Chondrocyte (in vitro differentiated cells): ENCODE measurements around the gene CARS2. TPM values are rescaled to one million over a fixed set of nuclear protein-coding genes. Genes with fewer than 3 reads are reported as not detected.

Experiments used
- DNase-seq: peaks from one replicate; pipeline ENCODE4 v3.0.0; 2021; ENCODE audit warnings: mixed read lengths, low spot score
- H3K27ac Mint-ChIP-seq: one replicate; pipeline ENCODE4 v1.8.0; 2021; ENCODE audit warnings: mild to moderate bottlenecking, moderate library complexity, mixed read lengths; ENCODE audit not compliant: unreplicated experiment
- H3K27me3 Mint-ChIP-seq: 2 replicates; pipeline ENCODE4 v1.8.0; 2021; ENCODE audit warnings: low read depth, mixed read lengths
- H3K36me3 Mint-ChIP-seq: 2 replicates; pipeline ENCODE4 v1.8.0; 2021; ENCODE audit warnings: low read depth, mixed read lengths
- H3K4me1 Mint-ChIP-seq: 2 replicates; pipeline ENCODE4 v1.8.0; 2021; ENCODE audit warnings: low read depth, mild to moderate bottlenecking, mixed read lengths
- H3K4me3 Mint-ChIP-seq: one replicate; pipeline ENCODE4 v1.8.0; 2021; ENCODE audit warnings: mild to moderate bottlenecking, moderate library complexity, mixed read lengths; ENCODE audit not compliant: unreplicated experiment
- H3K9me3 Mint-ChIP-seq: 2 replicates; pipeline ENCODE4 v1.8.0; 2021; ENCODE audit warnings: low read depth, mixed read lengths
- total RNA-seq: library from RNA; stranded (reverse); gene quantifications from 3 replicates; pipeline ENCODE4 v1.2.1, GENCODE V29; 2021
- TF ChIP-seq, protein P1 (sequence below): fragments of 200-600 bp; sonication (generic); IDR thresholded peaks from 2 replicates; pipeline ENCODE4 v1.5.0; 2021; ENCODE audit warnings: antibody characterized with exemption, mild to moderate bottlenecking, moderate library complexity

The CARS2 gene
- total RNA-seq, 1 donor from 2014 or later: 60.2 TPM

GRCh38 chr13:110639935-110640334, 66.0 kb downstream of the CARS2 start:
- no peak for DNase-seq
- Mint-ChIP-seq H3K4me1 (peaks cover 16% of the 10 kb centered on the region), H3K27me3 (no peaks in the 10 kb centered on the region), H3K36me3 (peaks cover 19% of the 10 kb centered on the region), H3K9me3 (no peaks in the 10 kb centered on the region), H3K27ac (peak overlapping the region; percentile 68), H3K4me3 (no peak overlapping the region)
- TF ChIP-seq, protein P1, sequence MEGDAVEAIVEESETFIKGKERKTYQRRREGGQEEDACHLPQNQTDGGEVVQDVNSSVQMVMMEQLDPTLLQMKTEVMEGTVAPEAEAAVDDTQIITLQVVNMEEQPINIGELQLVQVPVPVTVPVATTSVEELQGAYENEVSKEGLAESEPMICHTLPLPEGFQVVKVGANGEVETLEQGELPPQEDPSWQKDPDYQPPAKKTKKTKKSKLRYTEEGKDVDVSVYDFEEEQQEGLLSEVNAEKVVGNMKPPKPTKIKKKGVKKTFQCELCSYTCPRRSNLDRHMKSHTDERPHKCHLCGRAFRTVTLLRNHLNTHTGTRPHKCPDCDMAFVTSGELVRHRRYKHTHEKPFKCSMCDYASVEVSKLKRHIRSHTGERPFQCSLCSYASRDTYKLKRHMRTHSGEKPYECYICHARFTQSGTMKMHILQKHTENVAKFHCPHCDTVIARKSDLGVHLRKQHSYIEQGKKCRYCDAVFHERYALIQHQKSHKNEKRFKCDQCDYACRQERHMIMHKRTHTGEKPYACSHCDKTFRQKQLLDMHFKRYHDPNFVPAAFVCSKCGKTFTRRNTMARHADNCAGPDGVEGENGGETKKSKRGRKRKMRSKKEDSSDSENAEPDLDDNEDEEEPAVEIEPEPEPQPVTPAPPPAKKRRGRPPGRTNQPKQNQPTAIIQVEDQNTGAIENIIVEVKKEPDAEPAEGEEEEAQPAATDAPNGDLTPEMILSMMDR: no peak

DNA sequence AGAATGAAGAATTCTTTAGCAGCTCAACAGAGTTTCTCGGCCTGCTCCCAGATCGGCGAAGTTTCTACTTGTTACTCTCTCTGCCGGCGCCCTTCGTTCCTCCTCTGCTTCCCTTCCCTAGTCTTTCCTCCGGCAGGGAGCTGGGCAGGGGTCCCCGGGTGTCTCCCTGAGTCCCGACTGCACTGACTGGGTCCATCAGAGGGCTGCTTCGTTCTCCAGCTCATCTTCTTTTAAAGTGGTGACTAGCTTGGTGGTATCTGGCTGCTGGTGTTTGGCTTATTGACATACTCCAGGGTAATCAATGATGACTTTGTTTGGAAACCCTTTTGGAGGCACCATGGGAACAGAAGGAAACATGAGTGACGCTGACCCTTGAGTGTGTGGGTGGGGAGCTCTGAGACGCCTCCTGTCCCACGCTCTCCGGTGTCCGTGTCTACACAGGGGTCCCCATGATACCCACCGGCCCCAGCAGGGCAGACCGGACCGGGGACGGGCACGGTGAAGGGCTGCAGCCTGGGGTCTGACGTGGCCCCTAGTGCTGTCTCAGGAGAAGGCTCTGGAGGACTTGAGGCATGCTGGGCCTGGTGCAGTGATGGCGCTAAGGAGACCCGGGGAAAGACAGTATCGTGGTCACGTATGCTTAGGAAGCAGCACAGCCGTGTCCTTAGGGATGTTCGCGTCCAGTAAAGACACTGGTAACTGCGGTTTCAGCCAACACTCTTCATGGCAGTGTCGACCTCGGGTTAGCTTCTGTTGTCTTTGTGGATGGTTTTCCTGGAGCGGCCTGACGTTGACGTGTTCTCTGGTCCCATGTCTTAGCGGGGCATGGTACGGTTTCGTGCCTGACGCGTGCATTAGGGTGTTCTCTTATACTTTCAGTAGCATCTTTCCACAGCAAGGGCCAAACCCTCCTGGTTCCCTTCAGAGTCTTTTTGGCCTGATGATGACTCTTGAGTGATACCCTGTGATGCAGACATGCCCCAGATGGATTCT, 66.8 kb downstream of the CARS2 start:
- Mint-ChIP-seq H3K27me3 (no peaks in the 10 kb centered on the region), H3K4me1 (peaks cover 20% of the 10 kb centered on the region), H3K27ac (no peak overlapping the region), H3K4me3 (no peak overlapping the region), H3K36me3 (peaks cover 24% of the 10 kb centered on the region), H3K9me3 (no peaks in the 10 kb centered on the region)
- TF ChIP-seq, protein P1: no peak
- no peak for DNase-seq

DNA sequence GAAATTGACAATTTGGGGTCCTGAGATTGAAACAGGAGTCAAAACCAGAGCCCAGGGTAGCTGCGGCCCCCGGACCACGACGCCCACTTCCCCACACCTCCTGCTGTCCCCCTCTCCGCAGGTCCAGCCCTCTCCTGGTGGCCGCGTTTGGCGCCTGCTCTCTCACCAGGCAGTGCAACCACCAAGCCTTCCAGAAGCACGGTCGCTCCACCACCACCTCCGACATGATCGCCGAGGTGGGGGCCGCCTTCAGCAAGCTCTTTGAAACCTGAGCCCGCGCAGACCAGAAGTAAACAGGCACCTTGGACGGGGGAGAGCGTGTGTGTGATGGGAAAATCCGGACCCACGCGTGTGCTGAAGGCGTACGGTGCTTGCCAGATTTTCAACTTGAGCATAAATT, 67.7 kb downstream of the CARS2 start:
- no peak for DNase-seq
- TF ChIP-seq, protein P1: no peak
- no peak overlapping the region for H3K4me3 Mint-ChIP-seq
- H3K4me1 Mint-ChIP-seq: peaks cover 24% of the 10 kb centered on the region
- H3K27ac Mint-ChIP-seq: no peak overlapping the region
- no peaks in the 10 kb centered on the region for H3K9me3 Mint-ChIP-seq
- no peaks in the 10 kb centered on the region for H3K27me3 Mint-ChIP-seq
- peaks cover 24% of the 10 kb centered on the region for H3K36me3 Mint-ChIP-seq

- peaks cover 24% of the 10 kb centered on the region for H3K4me1 Mint-ChIP-seq
- H3K27ac Mint-ChIP-seq: no peak overlapping the region
- TF ChIP-seq, protein P1: no peak
- no peaks in the 10 kb centered on the region for H3K9me3 Mint-ChIP-seq
- H3K36me3 Mint-ChIP-seq: peaks cover 24% of the 10 kb centered on the region
- no peak for DNase-seq
- H3K4me3 Mint-ChIP-seq: no peak overlapping the region
- H3K27me3 Mint-ChIP-seq: no peaks in the 10 kb centered on the region
Observed at GRCh38 chr13:110637747-110638146, 68.2 kb downstream of the CARS2 start.

DNA sequence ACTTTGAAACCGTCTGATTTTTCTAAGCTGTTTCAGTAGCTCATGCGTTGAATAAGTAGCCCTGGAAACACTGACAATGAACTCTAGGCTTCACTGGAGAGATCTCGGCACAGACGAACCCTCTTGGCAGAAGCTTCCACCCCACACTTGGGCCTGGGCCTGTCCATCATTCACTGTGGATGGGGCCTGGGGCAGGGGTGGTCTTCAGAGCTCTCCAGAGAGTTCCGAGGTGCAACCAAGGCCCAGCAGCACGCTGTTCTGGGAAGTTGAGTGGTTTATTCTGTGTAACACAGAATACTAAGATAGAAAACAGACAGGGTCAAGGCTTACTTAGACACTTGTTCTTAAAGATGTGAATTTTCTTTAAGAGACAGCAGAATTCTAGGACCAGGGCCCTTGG, 68.6 kb downstream of the CARS2 start:
- no peaks in the 10 kb centered on the region for H3K27me3 Mint-ChIP-seq
- TF ChIP-seq, protein P1: no peak
- peaks cover 24% of the 10 kb centered on the region for H3K4me1 Mint-ChIP-seq
- H3K9me3 Mint-ChIP-seq: no peaks in the 10 kb centered on the region
- H3K4me3 Mint-ChIP-seq: no peak overlapping the region
- H3K27ac Mint-ChIP-seq: no peak overlapping the region
- DNase-seq: no peak
- peaks cover 24% of the 10 kb centered on the region for H3K36me3 Mint-ChIP-seq
